ENCODE results near the gene SREBF1. TPM values are rescaled to one million over a fixed set of nuclear protein-coding genes. Genes with fewer than 3 reads are reported as not detected.

SREBF1 gene
- total and polyA plus RNA-seq, 10 of the 15 experiments (the other 5 are each of a cell fraction or from before 2014, with no cell fraction given), result 1.4 to 84.6 (median 20.4) TPM

DNA sequence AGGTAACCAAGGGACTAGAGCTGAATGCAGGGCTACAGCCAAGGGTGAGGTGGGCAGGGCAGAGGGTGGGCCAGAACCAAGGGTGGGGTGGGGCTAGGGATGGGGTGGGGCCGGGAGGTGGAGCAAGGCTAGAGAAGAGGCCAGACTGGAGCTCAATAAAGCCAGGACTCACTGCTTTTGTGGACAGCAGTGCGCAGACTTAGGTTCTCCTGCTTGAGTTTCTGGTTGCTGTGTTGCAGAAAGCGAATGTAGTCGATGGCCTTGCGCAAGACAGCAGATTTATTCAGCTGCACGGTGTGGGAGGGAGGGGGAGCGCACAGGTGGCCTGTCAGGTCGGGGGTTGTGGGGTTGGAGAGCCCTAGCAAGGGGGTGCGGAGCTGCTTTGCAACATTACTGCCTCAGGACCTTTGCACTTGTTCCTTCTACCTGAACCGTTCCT, 18.7 kb downstream of the SREBF1 start (continued):
- TF ChIP-seq MEF2A (IDR thresholded peaks at IDR 0.05; ENCODE audit: insufficient read depth, low read depth, low read length) (no peak), PAX8 (IDR thresholded peaks at IDR 0.05) (no peak), ZZZ3 (IDR thresholded peaks at IDR 0.05; ENCODE audit: control insufficient read depth, insufficient read length, low read depth) (no peak)

- in situ Hi-C loops (cut with MboI) (no loop called here), intact Hi-C loops (cut with micrococcal nuclease; ENCODE audit: unreplicated experiment) (no loop called here)
- ChIA-PET RAD21 (ENCODE audit: unreplicated experiment) (interaction anchor here (0.9 to 9.0 kb wide), 6 partner anchors 10 to 134 kb away, joined by 3 to 105 read pairs (median 4); partner anchors contain the start of gene SREBF1), SMC1A (ENCODE audit: uncharacterized antibody, unreplicated experiment) (interaction anchor here (1.4 kb wide), 1 partner anchor 135 kb away, joined by 4 read pairs; no protein-coding TSS in a partner anchor), CTCF (interaction anchor here (1.0 to 1.3 kb wide), 2 partner anchors 9 to 102 kb away, joined by 3 to 4 read pairs; no protein-coding TSS in a partner anchor), POLR2A (interaction anchor here (1.0 to 10.9 kb wide), 2 partner anchors 18 to 32 kb away, joined by 4 to 163 read pairs; partner anchors contain the start of gene SREBF1)
- Histone ChIP-seq H3K4me1 (ENCODE audit: control insufficient read depth, insufficient read depth, low read length) (peaks cover 24% of the 10 kb centered on the region), H3K27me3 (replicated peaks in 1 of 2; ENCODE audit: control insufficient read depth in 2 of 2, insufficient read depth in 2 of 2, low read length in 1 of 2) (no peaks in the 10 kb centered on the region), H3K4me3 (no peak overlapping the region), H3K9me3 (replicated peaks; ENCODE audit: control insufficient read depth, insufficient read depth, low read length) (no peaks in the 10 kb centered on the region), H2AFZ (ENCODE audit: control insufficient read depth, low read depth, low read length) (no peak overlapping the region), H4K20me1 (ENCODE audit: control insufficient read depth, insufficient read depth) (no peaks in the 10 kb centered on the region; the same call in 1 of the 2 replicates), H3K79me2 (ENCODE audit: control insufficient read depth, insufficient read depth, low read length) (no peaks in the 10 kb centered on the region; the same call in 1 of the 2 replicates), H3K4me2 (ENCODE audit: control insufficient read depth, insufficient read depth) (no peak overlapping the region), H3K36me3 (ENCODE audit: control insufficient read depth in 2 of 2, insufficient read depth in 2 of 2, low read length in 1 of 2) (peaks cover 5 to 39% of the 10 kb centered on the region in 2 experiments; a peak in 3 of 4 replicates), H3K9ac (ENCODE audit: control insufficient read depth, insufficient read depth, low read length) (no peak overlapping the region), H3K27ac (ENCODE audit: control insufficient read depth, insufficient read depth) (no peak overlapping the region)
- no peak for FAIRE-seq
- TF ChIP-seq POLR2A (IDR thresholded peaks at IDR 0.05; ENCODE audit: low read depth, low read length) (peak; percentile 52; the same call in 1 of the 2 replicates), CHD1 (IDR thresholded peaks at IDR 0.05; ENCODE audit: low read depth, low read length) (no peak), BCL11A (IDR thresholded peaks at IDR 0.05; ENCODE audit: low read depth, low read length) (no peak)
- ATAC-seq, result no peak
- BruUV-seq (replicated peaks), result no TSS peak
- DNase-seq (ENCODE audit: low read depth, low spot score), result no peak
- 86% methylated on average over 10 of the region's 10 CpGs for WGBS (ENCODE audit: insufficient coverage, insufficient replicate concordance, low lambda C conversion rate, missing lambda C conversion rate)
These were observed 19.2 kb downstream of the SREBF1 start for GRCh38 chr17:17817552-17817947.

Measured in GM12878 (cell line).